HG03066 (cell line): ENCODE measurements around the gene YBX1.
"Not testable (repeated sequence)": the region's sequence is repeated elsewhere in the genome, so short reads cannot be mapped to it uniquely, and the experiment has no call there.

Source experiments
- ATAC-seq: cut with Tn5 transposase; IDR thresholded peaks from one replicate; pipeline ENCODE4 v1.9.1; 2021; ENCODE audit warnings: low read depth; ENCODE audit not compliant: unreplicated experiment

Gene YBX1

DNA sequence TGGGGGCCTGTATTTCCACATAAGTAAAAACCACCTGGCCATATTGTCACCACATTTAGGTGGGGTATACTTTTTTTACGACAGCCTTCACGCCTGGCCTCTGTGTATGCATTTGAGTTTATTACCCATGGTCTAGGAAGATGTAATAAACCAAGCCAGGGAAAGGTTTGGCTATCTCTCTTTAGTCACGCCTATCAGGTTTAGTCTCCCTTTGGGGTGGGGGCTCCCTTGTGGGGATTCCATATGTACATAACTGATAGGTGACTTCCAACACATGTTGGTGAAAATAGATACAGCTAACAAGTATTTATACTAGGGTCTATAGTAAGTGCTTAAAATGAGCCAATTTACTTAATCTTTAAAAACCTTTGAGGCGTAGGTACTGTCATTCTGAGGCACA lies 4.2 kb downstream of the YBX1 start:
- no peak for ATAC-seq

DNA sequence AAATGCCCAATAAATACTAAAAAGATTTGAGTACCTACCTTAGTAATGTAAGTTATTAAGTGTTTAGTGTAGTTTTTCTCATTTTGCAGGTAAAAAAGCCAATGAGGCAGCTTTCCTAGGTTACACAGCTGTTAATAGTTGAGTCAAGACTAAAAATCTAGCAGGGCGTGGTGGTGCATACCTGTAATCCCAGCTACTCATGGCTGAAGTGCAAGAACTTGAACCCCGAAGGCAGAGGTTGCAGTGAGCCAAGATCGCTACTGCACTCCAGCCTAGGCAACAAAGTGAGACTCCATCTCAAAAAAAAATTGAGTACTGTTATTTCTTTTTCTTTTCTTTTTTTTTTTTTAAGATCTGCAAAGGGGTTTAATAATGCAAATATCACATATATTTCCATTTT lies 7.7 kb downstream of the YBX1 start:
- ATAC-seq, result no peak

DNA sequence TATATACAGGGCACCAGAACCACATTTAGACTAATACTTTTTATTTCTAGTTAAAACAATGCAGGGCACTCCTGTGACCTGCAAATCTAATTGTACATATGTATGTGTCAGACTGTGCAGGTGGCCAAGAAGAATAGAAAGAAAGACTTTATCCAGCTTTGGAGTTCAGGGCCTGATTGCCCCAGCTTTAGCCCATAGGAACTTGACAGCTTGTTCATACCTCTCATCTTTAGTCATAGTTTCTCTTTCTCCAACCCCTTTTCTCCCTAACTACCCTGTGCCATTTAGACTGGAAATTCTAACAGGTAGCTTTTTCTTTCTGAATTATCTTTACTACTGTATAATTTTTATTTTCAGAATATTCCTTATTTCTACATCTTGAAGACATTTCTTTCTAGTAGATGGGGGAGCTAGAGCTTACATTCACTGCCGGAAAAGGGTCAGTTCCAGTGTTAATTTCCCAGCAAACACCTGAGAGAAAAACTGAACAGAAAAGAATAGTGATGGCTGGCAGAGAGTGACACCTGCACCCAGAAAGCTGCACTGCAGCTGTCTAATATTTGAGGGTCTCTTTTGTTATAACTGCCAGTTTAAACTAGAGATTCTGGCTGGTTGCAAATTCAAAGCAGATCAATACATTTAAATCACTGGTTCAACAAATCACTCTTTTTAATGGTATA lies 8.4 kb downstream of the YBX1 start:
- ATAC-seq, result no peak

GRCh38 chr1:42691157-42691498 lies 8.9 kb downstream of the YBX1 start:
- no peak for ATAC-seq

- no peak for ATAC-seq
These were observed 10.2 kb downstream of the YBX1 start for GRCh38 chr1:42692461-42692860.

- ATAC-seq, result no peak
These were observed 10.7 kb downstream of the YBX1 start for GRCh38 chr1:42692911-42693310.

GRCh38 chr1:42698081-42698813 lies 16.0 kb downstream of the YBX1 start:
- no peak for ATAC-seq

DNA sequence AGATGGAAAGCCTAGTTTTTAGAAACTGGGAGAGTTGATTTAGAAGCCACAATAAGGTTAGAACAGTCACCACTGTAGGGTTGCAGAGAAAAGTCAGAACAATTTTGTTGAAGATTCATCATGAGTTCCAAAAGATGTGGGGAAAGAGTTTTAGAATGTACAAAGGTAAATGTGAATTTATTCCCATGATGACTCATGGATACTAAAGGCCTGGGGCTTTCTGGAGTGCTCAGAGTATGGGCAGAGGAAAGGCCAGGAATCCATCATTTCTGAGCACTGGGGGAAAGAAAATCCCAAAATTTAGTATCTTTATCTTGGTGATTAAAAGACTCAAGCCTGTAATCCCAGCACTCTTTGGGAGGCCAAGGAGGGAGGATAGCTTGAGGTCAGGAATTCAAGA lies 17.8 kb downstream of the YBX1 start:
- ATAC-seq, result no peak

GRCh38 chr1:42703888-42704464 lies 21.8 kb downstream of the YBX1 start:
- no peak for ATAC-seq

DNA sequence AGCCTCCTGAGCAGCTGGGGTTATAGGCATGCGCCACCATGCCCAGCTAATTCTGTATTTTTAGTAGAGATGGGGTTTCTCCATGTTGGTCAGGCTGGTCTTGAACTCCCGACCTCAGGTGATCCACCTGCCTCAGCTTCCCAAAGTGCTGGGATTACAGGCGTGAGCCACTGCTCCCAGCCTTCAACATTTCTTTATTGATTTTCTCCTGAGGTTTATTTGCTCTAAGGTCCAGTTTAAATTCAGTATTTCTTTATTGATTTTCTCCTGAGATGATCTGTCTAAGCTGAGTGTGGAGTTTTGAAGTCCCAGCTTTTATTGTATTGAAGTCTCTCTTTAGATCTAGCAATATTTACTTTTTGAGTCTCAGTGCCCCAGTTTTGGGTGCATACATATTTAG lies 30.6 kb downstream of the YBX1 start:
- not testable (repeated sequence) for ATAC-seq

- no peak for ATAC-seq
These were observed 31.1 kb downstream of the YBX1 start for GRCh38 chr1:42713293-42713692.

- ATAC-seq, result not testable (repeated sequence)
These were observed 32.2 kb downstream of the YBX1 start for GRCh38 chr1:42714441-42714840.

DNA sequence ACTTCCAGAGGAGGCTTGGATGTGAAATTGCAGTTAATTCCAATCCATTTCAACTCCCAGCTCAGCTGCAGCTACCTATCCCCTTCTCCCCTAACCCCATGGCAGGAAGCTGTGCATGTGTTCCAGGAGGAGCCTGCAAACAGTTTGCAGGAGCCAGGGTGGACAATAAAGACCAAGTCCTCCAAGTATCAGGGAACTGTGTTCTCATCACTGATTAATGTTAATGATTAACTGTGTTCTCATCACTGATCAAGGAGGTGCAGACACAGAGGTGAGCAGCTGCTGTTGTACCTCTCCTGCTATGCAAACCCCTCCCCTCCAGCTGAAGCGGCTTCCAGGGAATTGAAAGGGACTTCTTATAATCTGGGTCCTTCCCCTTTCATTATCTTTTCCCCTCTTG lies 38.6 kb downstream of the YBX1 start:
- no peak for ATAC-seq

DNA sequence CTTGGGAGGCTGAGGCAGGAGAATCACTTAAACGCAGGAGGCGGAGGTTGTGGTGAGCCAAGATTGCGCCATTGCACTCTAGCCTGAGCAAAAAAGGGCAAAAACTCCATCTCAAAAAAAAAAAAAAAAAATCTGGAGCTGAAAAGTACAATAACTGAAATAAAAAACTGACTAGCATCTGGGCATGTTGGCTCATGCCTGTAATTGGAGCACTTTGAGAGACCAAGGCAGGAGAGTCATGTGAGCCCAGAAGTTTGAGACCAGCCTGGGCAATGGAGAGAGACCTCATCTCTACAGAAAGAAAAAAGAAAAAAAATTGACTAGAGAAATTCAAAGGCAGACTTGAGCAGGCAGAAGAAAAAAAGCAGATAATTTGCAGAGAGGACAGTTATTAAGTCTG lies 39.7 kb downstream of the YBX1 start:
- ATAC-seq, result no peak

DNA sequence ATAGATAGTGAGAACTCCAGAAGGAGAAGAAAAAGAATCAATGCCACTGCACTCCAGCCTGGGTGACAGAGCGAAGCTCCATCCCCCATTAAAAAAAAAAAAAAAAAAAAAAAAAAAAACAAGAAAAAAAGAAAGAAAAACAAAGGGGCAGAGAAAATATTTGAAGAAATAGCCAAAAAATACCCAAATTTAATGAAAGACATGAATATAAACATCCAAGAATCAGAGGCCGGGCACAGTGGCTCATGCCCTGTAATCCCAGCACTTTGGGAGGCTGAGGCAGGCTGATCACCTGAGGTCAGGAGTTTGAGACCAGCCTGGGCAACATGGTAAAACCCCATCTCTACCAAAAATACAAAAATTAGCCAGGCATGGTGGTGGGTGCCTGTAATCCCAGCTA lies 40.2 kb downstream of the YBX1 start:
- ATAC-seq, result not testable (repeated sequence)

DNA sequence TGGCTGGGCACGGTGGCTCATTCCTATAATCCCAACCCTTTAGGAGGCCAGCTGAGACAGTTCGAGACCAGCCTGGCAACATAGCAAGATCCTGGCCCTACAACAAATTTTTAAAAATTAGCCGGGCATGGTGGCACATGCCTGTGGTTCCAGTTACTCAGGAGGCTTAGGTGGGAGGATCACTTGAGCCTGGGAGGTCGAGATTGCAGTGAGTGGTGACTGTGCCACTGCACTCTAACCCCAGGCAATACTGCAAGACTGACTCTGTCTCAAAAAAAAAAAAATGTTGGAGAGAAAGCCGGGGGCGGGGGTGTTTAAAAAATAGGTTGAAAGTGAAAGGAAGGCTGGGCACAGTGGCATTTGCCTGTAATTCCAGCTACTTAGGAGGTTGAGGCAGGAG lies 41.3 kb downstream of the YBX1 start:
- ATAC-seq, result no peak

GRCh38 chr1:42725820-42726219 lies 43.6 kb downstream of the YBX1 start:
- not testable (repeated sequence) for ATAC-seq

DNA sequence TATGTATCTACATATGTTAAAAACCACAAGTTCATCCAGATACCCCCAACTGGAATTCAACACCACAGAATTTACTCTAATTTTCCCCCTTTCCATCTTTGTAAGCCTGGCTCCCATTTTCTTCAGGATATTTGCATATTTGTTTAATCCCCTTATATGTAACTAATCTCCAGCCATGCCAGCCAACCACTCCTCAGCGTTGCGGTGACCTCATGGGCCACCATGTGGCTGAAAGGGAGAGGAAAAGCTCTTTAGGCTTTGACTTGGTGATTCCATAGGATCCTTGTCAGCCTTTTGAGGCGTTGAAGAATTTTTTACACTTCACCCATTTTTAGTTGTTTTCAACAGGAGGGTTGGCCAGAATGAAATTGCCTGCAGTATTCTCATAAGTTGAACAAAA lies 47.8 kb downstream of the YBX1 start:
- ATAC-seq, result no peak

- no peak for ATAC-seq
These were observed 48.8 kb downstream of the YBX1 start for GRCh38 chr1:42730988-42731387.

DNA sequence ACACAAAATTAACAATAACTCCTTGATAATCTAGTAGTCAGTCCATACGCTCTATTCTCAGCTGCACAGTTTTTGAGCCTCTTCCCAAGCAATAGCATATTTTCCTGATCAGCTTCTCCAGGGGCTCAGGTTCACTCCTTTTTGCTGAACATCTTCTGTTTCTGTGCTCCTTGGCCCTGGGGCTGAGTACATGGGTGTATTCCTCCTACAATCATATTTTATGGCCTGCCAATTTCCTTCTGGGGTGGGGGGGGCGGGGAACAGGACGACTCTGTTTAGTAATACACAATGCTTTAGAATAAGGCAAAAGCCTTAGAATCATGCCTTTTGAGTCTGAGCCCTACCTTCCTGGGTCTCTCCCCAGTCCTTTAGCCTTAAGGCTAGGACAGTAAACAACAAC lies 49.4 kb downstream of the YBX1 start:
- ATAC-seq, result no peak

- no peak for ATAC-seq
These were observed 50.0 kb downstream of the YBX1 start for GRCh38 chr1:42732126-42732680.
